Fibroblast of skin of left biceps (primary cell): Measurements from ENCODE around the gene CRYBG2.
"Not testable (repeated sequence)": the region's sequence is repeated elsewhere in the genome, so short reads cannot be mapped to it uniquely, and the experiment has no call there.

Experiments
- DNase-seq, 2 experiments: peaks; one replicate each; pipeline ENCODE4 v3.0.0-alpha.2; 2013; ENCODE audit warnings: low read depth in 2 of 2

The CRYBG2 gene

GRCh38 chr1:26295194-26296138, 58.5 kb downstream of the CRYBG2 start:
- DNase-seq = no peak

- no peak for DNase-seq
Observed at GRCh38 chr1:26293911-26294463, 59.9 kb downstream of the CRYBG2 start.

GRCh38 chr1:26292735-26293134, 61.2 kb downstream of the CRYBG2 start:
- not testable (repeated sequence) for DNase-seq

- no peak for DNase-seq
Observed at GRCh38 chr1:26291939-26292338, 62.0 kb downstream of the CRYBG2 start.

- DNase-seq = no peak
Observed at GRCh38 chr1:26291433-26291832, 62.5 kb downstream of the CRYBG2 start.

GRCh38 chr1:26290882-26291261, 63.1 kb downstream of the CRYBG2 start:
- no peak for DNase-seq

- DNase-seq = no peak
Observed at GRCh38 chr1:26290122-26290881, 63.6 kb downstream of the CRYBG2 start.

GRCh38 chr1:26289158-26290059, 64.5 kb downstream of the CRYBG2 start:
- no peak for DNase-seq

- no peak for DNase-seq
Observed at GRCh38 chr1:26288311-26288941, 65.5 kb downstream of the CRYBG2 start.

GRCh38 chr1:26287811-26288210, 66.1 kb downstream of the CRYBG2 start:
- no peak for DNase-seq

- no peak for DNase-seq
Observed at GRCh38 chr1:26287033-26287711, 66.8 kb downstream of the CRYBG2 start.

- DNase-seq = no peak
Observed at GRCh38 chr1:26286064-26286416, 67.9 kb downstream of the CRYBG2 start.

- DNase-seq = no peak
Observed at GRCh38 chr1:26285366-26286063, 68.4 kb downstream of the CRYBG2 start.

- DNase-seq = peak in 1 of 2 experiments; percentile 44
Observed at GRCh38 chr1:26284597-26285347, 69.2 kb downstream of the CRYBG2 start.

GRCh38 chr1:26283871-26284596, 69.9 kb downstream of the CRYBG2 start:
- no peak for DNase-seq

- no peak for DNase-seq
Observed at GRCh38 chr1:26283279-26283853, 70.6 kb downstream of the CRYBG2 start.

- DNase-seq = no peak
Observed at GRCh38 chr1:26282401-26282918, 71.5 kb downstream of the CRYBG2 start.

- DNase-seq = no peak
Observed at GRCh38 chr1:26281971-26282370, 72.0 kb downstream of the CRYBG2 start.
